ENCODE measurements around the gene CSKMT.

DNA sequence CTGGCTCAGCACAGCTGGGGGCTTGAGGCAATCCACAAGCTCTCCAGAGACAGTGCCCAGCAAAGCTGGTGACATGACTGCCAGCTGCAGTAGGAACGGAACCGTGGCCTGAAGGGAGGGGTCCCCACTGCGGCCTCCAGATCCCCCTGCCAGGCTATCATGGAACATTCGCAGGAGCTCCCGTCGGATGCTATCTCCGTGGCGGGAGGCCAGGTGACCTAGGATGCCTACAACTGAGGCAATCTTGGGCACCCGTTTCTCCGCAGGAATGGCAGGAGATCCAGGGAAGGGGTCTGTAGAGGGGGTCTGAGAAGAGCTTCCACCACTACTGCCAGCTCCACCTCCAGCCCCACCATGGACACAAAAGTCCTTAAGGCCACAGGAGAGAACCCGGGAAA, 16.1 kb upstream of the CSKMT start:
- TF ChIP-seq, protein P1, sequence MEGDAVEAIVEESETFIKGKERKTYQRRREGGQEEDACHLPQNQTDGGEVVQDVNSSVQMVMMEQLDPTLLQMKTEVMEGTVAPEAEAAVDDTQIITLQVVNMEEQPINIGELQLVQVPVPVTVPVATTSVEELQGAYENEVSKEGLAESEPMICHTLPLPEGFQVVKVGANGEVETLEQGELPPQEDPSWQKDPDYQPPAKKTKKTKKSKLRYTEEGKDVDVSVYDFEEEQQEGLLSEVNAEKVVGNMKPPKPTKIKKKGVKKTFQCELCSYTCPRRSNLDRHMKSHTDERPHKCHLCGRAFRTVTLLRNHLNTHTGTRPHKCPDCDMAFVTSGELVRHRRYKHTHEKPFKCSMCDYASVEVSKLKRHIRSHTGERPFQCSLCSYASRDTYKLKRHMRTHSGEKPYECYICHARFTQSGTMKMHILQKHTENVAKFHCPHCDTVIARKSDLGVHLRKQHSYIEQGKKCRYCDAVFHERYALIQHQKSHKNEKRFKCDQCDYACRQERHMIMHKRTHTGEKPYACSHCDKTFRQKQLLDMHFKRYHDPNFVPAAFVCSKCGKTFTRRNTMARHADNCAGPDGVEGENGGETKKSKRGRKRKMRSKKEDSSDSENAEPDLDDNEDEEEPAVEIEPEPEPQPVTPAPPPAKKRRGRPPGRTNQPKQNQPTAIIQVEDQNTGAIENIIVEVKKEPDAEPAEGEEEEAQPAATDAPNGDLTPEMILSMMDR (IDR thresholded peaks at IDR 0.05): no peak
- no peak for TF ChIP-seq EZH2 (IDR thresholded peaks at IDR 0.05; ENCODE audit: borderline replicate concordance, insufficient read depth, low read depth, low read length, poor library complexity, severe bottlenecking)
